GM19395 (cell line): ENCODE data around the gene CYTH3.
A peak's percentile ranks its signal among the peaks of the same experiment; 100 is the strongest.
"Not testable (repeated sequence)": the region's sequence is repeated elsewhere in the genome, so short reads cannot be mapped to it uniquely, and the experiment has no call there.

Source experiments
- ATAC-seq: cut with Tn5 transposase; IDR thresholded peaks from one replicate; pipeline ENCODE4 v1.9.1; 2021; ENCODE audit warnings: mild to moderate bottlenecking, moderate library complexity; ENCODE audit not compliant: unreplicated experiment

The CYTH3 gene

GRCh38 chr7:6272481-6273323 lies at the start of gene CYTH3:
TSS of gene CYTH3 (minus strand) at chr7:6272624. CDS start at chr7:6272507, 117 bp downstream.
- peak; percentile 75 for ATAC-seq

- no peak for ATAC-seq
Observed at GRCh38 chr7:6320791-6321190, 48.4 kb upstream of the CYTH3 start.

- no peak for ATAC-seq
Observed at GRCh38 chr7:6317797-6318438, 45.5 kb upstream of the CYTH3 start.

- no peak for ATAC-seq
Observed at GRCh38 chr7:6316226-6316625, 43.8 kb upstream of the CYTH3 start.

GRCh38 chr7:6315746-6316145 lies 43.3 kb upstream of the CYTH3 start:
- no peak for ATAC-seq

- no peak for ATAC-seq
Observed at GRCh38 chr7:6310271-6310993, 38.0 kb upstream of the CYTH3 start.

- no peak for ATAC-seq
Observed at GRCh38 chr7:6307762-6308161, 35.3 kb upstream of the CYTH3 start.

GRCh38 chr7:6306471-6306870 lies 34.0 kb upstream of the CYTH3 start:
- ATAC-seq = no peak

GRCh38 chr7:6305330-6305729 lies 32.9 kb upstream of the CYTH3 start:
- ATAC-seq = no peak

GRCh38 chr7:6301446-6301845 lies 29.0 kb upstream of the CYTH3 start:
- not testable (repeated sequence) for ATAC-seq

- no peak for ATAC-seq
Observed at GRCh38 chr7:6299774-6300173, 27.4 kb upstream of the CYTH3 start.

- ATAC-seq = no peak
Observed at GRCh38 chr7:6294839-6295238, 22.4 kb upstream of the CYTH3 start.

GRCh38 chr7:6293202-6293601 lies 20.8 kb upstream of the CYTH3 start:
- no peak for ATAC-seq

- ATAC-seq = not testable (repeated sequence)
Observed at GRCh38 chr7:6291941-6292340, 19.5 kb upstream of the CYTH3 start.

- no peak for ATAC-seq
Observed at GRCh38 chr7:6291531-6291930, 19.1 kb upstream of the CYTH3 start.

GRCh38 chr7:6290319-6290741 lies 17.9 kb upstream of the CYTH3 start:
- ATAC-seq = no peak

- ATAC-seq = no peak
Observed at GRCh38 chr7:6288270-6288860, 15.9 kb upstream of the CYTH3 start.

GRCh38 chr7:6286486-6286885 lies 14.1 kb upstream of the CYTH3 start:
- ATAC-seq = no peak

- ATAC-seq = no peak
Observed at GRCh38 chr7:6284461-6285360, 12.3 kb upstream of the CYTH3 start.

GRCh38 chr7:6284055-6284400 lies 11.6 kb upstream of the CYTH3 start:
- ATAC-seq = no peak
